SK-N-SH (cell line): ENCODE data around the gene INSC. TPM values are rescaled to one million over a fixed set of nuclear protein-coding genes. Genes with fewer than 3 reads are reported as not detected.

Experiments used
- CTCF ChIA-PET: fragments of 300-600, 350-600 bp; formaldehyde crosslinking; extraction: SDS; loops from one replicate; lab custom pipeline; 2021; lab: Yijun Ruan, JAX
- POLR2A ChIA-PET: fragments of 350-600 bp; sonication (Branson Sonifier 250); formaldehyde crosslinking; extraction: SDS; loops from one replicate; lab custom pipeline; 2020; ENCODE audit warnings: antibody characterized with exemption, inconsistent platforms; lab: Yijun Ruan, JAX
- DNase-seq: peaks from one replicate; pipeline ENCODE4 v3.0.0; 2012
- H2AFZ ChIP-seq: fragments of 200-600 bp; sonication (generic); 2 replicates; pipeline ENCODE4 v1.8.1; 2016; ENCODE audit warnings: antibody characterized with exemption, mild to moderate bottlenecking, low read depth
- H3F3A ChIP-seq: fragments of 200-600 bp; sonication (generic); replicated peaks from 2 replicates; pipeline ENCODE3; 2016; ENCODE audit warnings: antibody characterized with exemption, mild to moderate bottlenecking; ENCODE audit not compliant: insufficient read depth
- H3K27ac ChIP-seq, 2 experiments: fragments of 200-500 bp in 1 of 2; fragments of 200-600 bp in 1 of 2; sonication (Bioruptor generic) in 1 of 2; sonication (generic), shearing (Covaris generic) in 1 of 2; 2 replicates each; pipeline versions ENCODE4 v1.5.1 to v1.6.1; 2014 to 2016; ENCODE audit warnings: low read depth in 2 of 2, inconsistent platforms in 1 of 2, low read length in 1 of 2, mild to moderate bottlenecking in 1 of 2, mixed read lengths in 1 of 2
- H3K27me3 ChIP-seq: fragments of 200-600 bp; sonication (generic), shearing (Covaris generic); 2 replicates; pipeline ENCODE4 v1.6.1; 2016; ENCODE audit warnings: mixed run types; ENCODE audit not compliant: insufficient read depth
- H3K36me3 ChIP-seq, 2 experiments: fragments of 200-500 bp in 1 of 2; fragments of 200-600 bp in 1 of 2; sonication (Bioruptor generic) in 1 of 2; sonication (generic) in 1 of 2; replicated peaks in 1 of 2; 2 replicates each; pipeline versions ENCODE3 to v1.5.1; 2014 to 2016; ENCODE audit warnings: low read length in 1 of 2, mild to moderate bottlenecking in 1 of 2; ENCODE audit not compliant: insufficient read depth in 2 of 2, control insufficient read depth in 1 of 2
- H3K4me1 ChIP-seq, 2 experiments: fragments of 200-500 bp in 1 of 2; fragments of 200-600 bp in 1 of 2; sonication (Bioruptor generic) in 1 of 2; sonication (generic), shearing (Covaris generic) in 1 of 2; 2 replicates each; pipeline versions ENCODE4 v1.5.1 to v1.6.1; 2014 to 2016; ENCODE audit warnings: low read depth in 1 of 2, low read length in 1 of 2, mixed run types in 1 of 2; ENCODE audit not compliant: insufficient read depth in 2 of 2, control insufficient read depth in 1 of 2
- H3K4me2 ChIP-seq: fragments of 200-600 bp; sonication (generic), shearing (Covaris generic); 2 replicates; pipeline ENCODE4 v1.6.1; 2017; ENCODE audit warnings: mixed run types
- H3K4me3 ChIP-seq, 2 experiments: fragments of 200-500 bp in 1 of 2; fragments of 200-600 bp in 1 of 2; sonication (Bioruptor generic) in 1 of 2; sonication (generic), shearing (Covaris generic) in 1 of 2; 2 replicates each; pipeline versions ENCODE4 v1.5.1 to v1.8.1; 2014 to 2016; ENCODE audit warnings: low read depth in 2 of 2, inconsistent platforms in 1 of 2, low read length in 1 of 2, mild to moderate bottlenecking in 1 of 2, mixed read lengths in 1 of 2, moderate library complexity in 1 of 2
- H3K79me2 ChIP-seq: fragments of 200-600 bp; sonication (generic); 2 replicates; pipeline ENCODE4 v1.8.1; 2017; ENCODE audit warnings: mild to moderate bottlenecking; ENCODE audit not compliant: insufficient read depth
- H3K9ac ChIP-seq: fragments of 200-600 bp; sonication (generic); 2 replicates; pipeline ENCODE4 v1.6.1; 2017; ENCODE audit warnings: mixed run types
- H3K9me2 ChIP-seq: fragments of 200-600 bp; sonication (generic); 2 replicates; pipeline ENCODE4 v1.6.1; 2017; ENCODE audit warnings: mixed run types
- H3K9me3 ChIP-seq: fragments of 200-600 bp; sonication (generic); 2 replicates; pipeline ENCODE4 v1.6.1; 2017; ENCODE audit warnings: mixed run types, mild to moderate bottlenecking, moderate library complexity
- H4K20me1 ChIP-seq: fragments of 200-600 bp; sonication (generic); 2 replicates; pipeline ENCODE4 v1.6.1; 2017; ENCODE audit warnings: mild to moderate bottlenecking, mixed run types; ENCODE audit not compliant: insufficient read depth
- CHD2 ChIP-seq: fragments of 150-350 bp; IDR thresholded peaks from 2 replicates; pipeline ENCODE4 v1.6.1; 2018; ENCODE audit warnings: low read length; ENCODE audit not compliant: partially characterized antibody
- ELF1 ChIP-seq: IDR thresholded peaks from 2 replicates; pipeline ENCODE4 v1.4.0; 2012
- FOXM1 ChIP-seq: IDR thresholded peaks from 2 replicates; pipeline ENCODE4 v1.4.0; 2012; ENCODE audit warnings: low read depth, mild to moderate bottlenecking
- JUND ChIP-seq: IDR thresholded peaks from 2 replicates; pipeline ENCODE4 v1.4.0; 2012
- MXI1 ChIP-seq: IDR thresholded peaks from 2 replicates; pipeline ENCODE4 v1.6.1; 2012; ENCODE audit warnings: mild to moderate bottlenecking, low read depth, low read length, improper control_type of control experiment
- NFIC ChIP-seq: IDR thresholded peaks from 2 replicates; pipeline ENCODE4 v1.4.0; 2012; ENCODE audit warnings: borderline replicate concordance
- RXRA ChIP-seq: IDR thresholded peaks from 2 replicates; pipeline ENCODE4 v1.4.0; 2012; ENCODE audit warnings: low read depth, mild to moderate bottlenecking, borderline replicate concordance
- SMC3 ChIP-seq: IDR thresholded peaks from 2 replicates; pipeline ENCODE4 v1.6.1; 2012; ENCODE audit warnings: low read depth, low read length, improper control_type of control experiment
- TAF1 ChIP-seq: IDR thresholded peaks from 2 replicates; pipeline ENCODE4 v1.6.1; 2012; ENCODE audit warnings: low read depth, mild to moderate bottlenecking, low read length, moderate library complexity, borderline replicate concordance
- TCF12 ChIP-seq: IDR thresholded peaks from 2 replicates; pipeline ENCODE4 v1.4.0; 2012
- USF2 ChIP-seq: fragments of 150-350 bp; IDR thresholded peaks from 2 replicates; pipeline ENCODE4 v1.6.1; 2017; ENCODE audit warnings: antibody characterized with exemption, low read length, low read depth, borderline replicate concordance
- WGBS: methylation state at CpG from one replicate; pipeline ENCODE4 v1.1.6; 2017; ENCODE audit warnings: low lambda C conversion rate; 5-methylcytosine and 5-hydroxymethylcytosine counted together
- polyA plus RNA-seq, 3 experiments: library from polyadenylated mRNA; depleted of rRNA; stranded (reverse); fragments of >200 nt; gene quantifications; 2 replicates each; pipeline ENCODE4 v1.2.3, GENCODE V29; 2012
- TF ChIP-seq, protein P1 (sequence below): IDR thresholded peaks from 2 replicates; pipeline ENCODE4 v1.6.1; 2012; ENCODE audit warnings: mild to moderate bottlenecking, low read depth, low read length, moderate library complexity

The INSC gene
- polyA plus RNA-seq, 1 of the 3 experiments (the other 2 are of a cell fraction): not detected

GRCh38 chr11:15157181-15157580 lies 42.5 kb downstream of the INSC start (continued):
- no peak for TF ChIP-seq SMC3

GRCh38 chr11:15157606-15158137 lies 42.9 kb downstream of the INSC start:
- no peak overlapping the region for H3K27ac ChIP-seq
- ChIA-PET POLR2A (no interaction called here), CTCF (interaction anchor here (0.9 to 2.3 kb wide), 4 partner anchors 34 to 57 kb away, joined by 3 to 21 read pairs (median 3); no protein-coding TSS in a partner anchor)
- no peaks in the 10 kb centered on the region for H3K9me2 ChIP-seq
- H3K4me2 ChIP-seq: no peak overlapping the region
- H3K4me1 ChIP-seq: peaks cover 2 to 10% of the 10 kb centered on the region in 2 experiments; a peak in 2 of 4 replicates
- TF ChIP-seq TAF1: no peak
- TF ChIP-seq USF2: no peak
- no peak for TF ChIP-seq ELF1
- TF ChIP-seq CHD2: no peak
- TF ChIP-seq FOXM1: no peak
- no peak for TF ChIP-seq NFIC
- TF ChIP-seq TCF12: no peak
- TF ChIP-seq MXI1: no peak
- TF ChIP-seq, protein P1, sequence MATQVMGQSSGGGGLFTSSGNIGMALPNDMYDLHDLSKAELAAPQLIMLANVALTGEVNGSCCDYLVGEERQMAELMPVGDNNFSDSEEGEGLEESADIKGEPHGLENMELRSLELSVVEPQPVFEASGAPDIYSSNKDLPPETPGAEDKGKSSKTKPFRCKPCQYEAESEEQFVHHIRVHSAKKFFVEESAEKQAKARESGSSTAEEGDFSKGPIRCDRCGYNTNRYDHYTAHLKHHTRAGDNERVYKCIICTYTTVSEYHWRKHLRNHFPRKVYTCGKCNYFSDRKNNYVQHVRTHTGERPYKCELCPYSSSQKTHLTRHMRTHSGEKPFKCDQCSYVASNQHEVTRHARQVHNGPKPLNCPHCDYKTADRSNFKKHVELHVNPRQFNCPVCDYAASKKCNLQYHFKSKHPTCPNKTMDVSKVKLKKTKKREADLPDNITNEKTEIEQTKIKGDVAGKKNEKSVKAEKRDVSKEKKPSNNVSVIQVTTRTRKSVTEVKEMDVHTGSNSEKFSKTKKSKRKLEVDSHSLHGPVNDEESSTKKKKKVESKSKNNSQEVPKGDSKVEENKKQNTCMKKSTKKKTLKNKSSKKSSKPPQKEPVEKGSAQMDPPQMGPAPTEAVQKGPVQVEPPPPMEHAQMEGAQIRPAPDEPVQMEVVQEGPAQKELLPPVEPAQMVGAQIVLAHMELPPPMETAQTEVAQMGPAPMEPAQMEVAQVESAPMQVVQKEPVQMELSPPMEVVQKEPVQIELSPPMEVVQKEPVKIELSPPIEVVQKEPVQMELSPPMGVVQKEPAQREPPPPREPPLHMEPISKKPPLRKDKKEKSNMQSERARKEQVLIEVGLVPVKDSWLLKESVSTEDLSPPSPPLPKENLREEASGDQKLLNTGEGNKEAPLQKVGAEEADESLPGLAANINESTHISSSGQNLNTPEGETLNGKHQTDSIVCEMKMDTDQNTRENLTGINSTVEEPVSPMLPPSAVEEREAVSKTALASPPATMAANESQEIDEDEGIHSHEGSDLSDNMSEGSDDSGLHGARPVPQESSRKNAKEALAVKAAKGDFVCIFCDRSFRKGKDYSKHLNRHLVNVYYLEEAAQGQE: no peak
- no peak for TF ChIP-seq RXRA
- TF ChIP-seq JUND: no peak
- H4K20me1 ChIP-seq: no peaks in the 10 kb centered on the region
- no peak overlapping the region for H3K4me3 ChIP-seq
- no peaks in the 10 kb centered on the region for H3K9me3 ChIP-seq
- no peak for DNase-seq
- peak overlapping the region; percentile 51; the same call in 1 of the 2 replicates for H2AFZ ChIP-seq
- H3K79me2 ChIP-seq: no peaks in the 10 kb centered on the region
- WGBS: 13% methylated on average over 4 of the region's 6 CpGs
- H3K36me3 ChIP-seq: no peaks in the 10 kb centered on the region
- H3K27me3 ChIP-seq: no peaks in the 10 kb centered on the region
- no peaks in the 10 kb centered on the region for H3F3A ChIP-seq
- no peak overlapping the region for H3K9ac ChIP-seq
